SK-N-MC (cell line): ENCODE measurements around the gene SNRPN.

Experiments
- EZH2 ChIP-seq: fragments of 200-600 bp; sonication (generic); IDR thresholded peaks from one replicate; pipeline ENCODE4 v1.6.1; 2017; ENCODE audit warnings: antibody characterized with exemption
- POLR2AphosphoS5 ChIP-seq: IDR thresholded peaks from 2 replicates; pipeline ENCODE4 v1.6.1; 2012; ENCODE audit warnings: mild to moderate bottlenecking, low read depth, low read length, borderline replicate concordance

- TF ChIP-seq POLR2AphosphoS5, result no peak
- no peak for TF ChIP-seq EZH2
Observed at GRCh38 chr15:24955531-24955921, 739 bp downstream of the SNRPN start.
